GM18526 (cell line): ENCODE data around the gene E2F3.

ENCODE experiments used
- POLR2A ChIP-seq: IDR thresholded peaks from 3 replicates; pipeline ENCODE4 v1.6.1; 2011; ENCODE audit not compliant: insufficient read length; ENCODE audit errors: extremely low read depth

E2F3 gene

GRCh38 chr6:20379231-20379630 is 22.4 kb upstream of the E2F3 start:
- no peak for TF ChIP-seq POLR2A

GRCh38 chr6:20386218-20386617 is 15.5 kb upstream of the E2F3 start:
- TF ChIP-seq POLR2A = no peak

- no peak for TF ChIP-seq POLR2A
Measured at GRCh38 chr6:20389066-20389465, 12.6 kb upstream of the E2F3 start.

- no peak for TF ChIP-seq POLR2A
Measured at GRCh38 chr6:20393297-20393696, 8.4 kb upstream of the E2F3 start.

DNA sequence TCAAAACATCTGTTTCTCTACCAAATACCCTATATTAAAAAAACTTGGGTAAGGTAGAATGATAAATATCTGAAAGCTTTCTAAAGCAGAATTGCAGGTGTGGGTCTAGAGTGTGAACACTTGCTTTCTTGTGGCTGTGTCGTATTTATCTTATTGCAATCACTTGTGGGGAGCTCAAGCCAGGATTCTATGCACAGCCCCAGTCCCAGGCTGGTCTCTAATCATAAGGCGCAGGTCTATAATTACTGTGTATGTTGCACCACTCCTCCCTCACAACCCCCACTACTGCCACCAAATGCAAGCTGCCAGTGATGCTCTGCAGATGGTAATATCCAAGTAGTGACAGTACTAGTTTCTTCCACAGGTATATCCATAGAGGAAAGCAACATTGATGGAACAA is 2.2 kb upstream of the E2F3 start:
- no peak for TF ChIP-seq POLR2A

- no peak for TF ChIP-seq POLR2A
Measured at GRCh38 chr6:20400456-20401204, 1.0 kb upstream of the E2F3 start.

DNA sequence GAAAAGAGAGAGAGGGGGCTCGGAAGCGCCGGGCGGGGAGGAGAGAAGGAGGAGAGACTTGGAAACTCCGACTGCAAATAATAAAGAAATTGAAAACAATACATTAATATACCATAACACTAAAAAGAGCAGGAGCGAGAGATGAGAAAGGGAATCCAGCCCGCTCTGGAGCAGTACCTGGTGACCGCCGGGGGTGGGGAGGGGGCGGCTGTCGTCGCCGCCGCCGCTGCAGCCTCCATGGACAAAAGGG is 338 bp downstream of the E2F3 start:
- TF ChIP-seq POLR2A = no peak

DNA sequence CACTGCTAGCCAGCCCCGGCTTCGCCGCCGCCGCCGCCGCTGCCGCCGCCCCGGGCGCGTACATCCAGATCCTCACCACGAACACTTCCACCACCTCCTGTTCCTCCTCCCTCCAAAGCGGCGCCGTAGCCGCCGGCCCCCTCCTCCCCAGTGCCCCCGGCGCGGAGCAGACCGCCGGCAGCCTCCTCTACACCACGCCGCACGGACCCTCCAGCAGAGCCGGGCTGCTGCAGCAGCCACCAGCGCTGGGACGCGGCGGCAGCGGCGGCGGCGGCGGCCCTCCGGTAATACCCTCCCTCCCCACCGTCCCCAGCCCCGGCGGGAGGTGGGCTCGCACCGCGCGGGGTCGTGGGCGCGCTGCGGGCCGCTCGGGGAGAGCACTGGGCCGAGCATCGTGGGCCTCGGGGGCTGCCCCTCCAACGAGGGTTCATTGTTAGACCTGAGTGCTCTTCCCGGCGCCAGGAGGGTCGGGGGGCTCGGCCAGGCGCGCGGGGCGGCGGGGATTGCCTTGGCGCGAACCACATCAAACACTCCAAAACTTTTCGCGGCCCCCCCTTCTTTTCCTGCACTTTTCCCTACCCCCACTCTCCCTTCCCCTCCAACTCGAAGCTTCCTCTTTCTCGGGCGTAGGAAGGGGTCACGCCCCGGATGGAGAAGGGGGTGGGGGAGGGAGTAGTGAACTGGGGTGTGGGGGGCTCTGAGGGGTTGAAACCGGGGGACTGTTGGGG is 827 bp downstream of the E2F3 start:
- peak; percentile 22 for TF ChIP-seq POLR2A

DNA sequence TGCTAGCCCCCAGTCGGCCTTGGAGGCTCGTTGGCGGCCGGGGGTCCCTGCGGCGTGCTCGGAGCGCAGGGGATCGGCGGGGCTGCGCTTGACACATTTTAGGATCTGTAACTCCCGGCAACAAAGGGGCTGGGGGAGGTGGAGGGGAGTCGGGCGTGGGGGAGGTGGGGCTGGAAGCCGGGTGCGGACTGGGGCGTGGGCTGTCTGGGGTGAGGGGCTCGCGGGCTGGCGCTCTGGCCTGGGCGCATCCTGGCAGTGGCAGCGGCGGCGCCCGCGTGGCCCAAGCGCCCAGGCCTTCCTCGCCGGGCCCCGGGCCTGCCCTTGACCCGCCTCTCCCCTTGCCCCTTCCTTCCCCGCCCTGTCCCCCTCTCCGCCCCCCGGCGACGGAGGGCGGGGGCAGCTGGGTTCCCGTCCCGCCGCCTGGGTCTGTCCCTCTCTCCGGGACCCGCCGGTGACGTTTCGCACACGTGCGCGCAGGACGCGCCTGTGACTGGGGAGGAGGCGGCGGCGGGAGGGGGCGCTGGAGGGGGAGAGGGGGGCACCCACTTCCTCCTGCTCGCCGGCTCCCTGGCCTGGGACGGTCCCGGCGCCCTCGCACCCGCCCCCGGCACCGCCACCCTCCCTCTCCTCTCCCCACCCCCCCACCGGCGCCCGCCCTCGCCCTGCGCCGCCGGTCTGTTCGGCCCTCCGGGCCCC is 1.5 kb downstream of the E2F3 start:
- peak; percentile 70 for TF ChIP-seq POLR2A

GRCh38 chr6:20403766-20404640 is 2.3 kb downstream of the E2F3 start:
- no peak for TF ChIP-seq POLR2A

DNA sequence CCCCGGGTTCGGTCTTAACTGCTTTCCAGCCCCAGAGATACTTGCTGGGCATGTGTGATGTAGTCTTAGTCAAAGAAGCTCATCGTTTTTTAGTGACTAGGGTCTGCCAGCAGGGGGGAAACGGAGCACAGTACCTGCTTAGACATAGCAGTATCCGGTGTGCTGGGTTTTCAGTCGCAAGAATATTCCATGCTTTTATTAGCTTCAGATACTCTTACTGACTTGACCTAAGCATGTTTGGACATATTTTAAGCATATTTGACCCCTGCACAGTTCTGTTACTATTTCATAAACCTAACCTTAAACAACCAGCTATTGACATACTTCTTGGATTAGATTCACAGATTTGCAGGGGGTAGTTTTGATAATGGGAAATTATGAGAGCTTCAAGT is 3.0 kb downstream of the E2F3 start:
- no peak for TF ChIP-seq POLR2A

DNA sequence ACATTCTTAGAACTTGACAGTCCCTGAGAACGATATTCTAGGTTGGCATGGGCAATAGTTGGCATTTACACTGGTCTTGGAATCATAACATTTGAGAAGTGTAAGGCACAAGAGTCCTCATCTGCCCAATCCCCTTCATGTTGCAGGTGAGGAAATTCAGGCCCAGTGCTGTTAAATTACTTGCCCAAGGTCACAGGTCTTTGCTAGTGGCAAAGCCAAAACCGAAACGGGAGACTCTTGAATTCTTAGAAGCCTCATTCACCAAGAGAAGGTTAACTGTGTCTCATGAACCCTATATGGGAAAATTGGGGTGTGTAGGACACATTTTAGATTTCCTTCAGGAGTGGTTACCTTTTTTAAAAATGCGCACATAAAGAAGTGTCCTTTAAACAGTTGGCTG is 7.2 kb downstream of the E2F3 start:
- no peak for TF ChIP-seq POLR2A

DNA sequence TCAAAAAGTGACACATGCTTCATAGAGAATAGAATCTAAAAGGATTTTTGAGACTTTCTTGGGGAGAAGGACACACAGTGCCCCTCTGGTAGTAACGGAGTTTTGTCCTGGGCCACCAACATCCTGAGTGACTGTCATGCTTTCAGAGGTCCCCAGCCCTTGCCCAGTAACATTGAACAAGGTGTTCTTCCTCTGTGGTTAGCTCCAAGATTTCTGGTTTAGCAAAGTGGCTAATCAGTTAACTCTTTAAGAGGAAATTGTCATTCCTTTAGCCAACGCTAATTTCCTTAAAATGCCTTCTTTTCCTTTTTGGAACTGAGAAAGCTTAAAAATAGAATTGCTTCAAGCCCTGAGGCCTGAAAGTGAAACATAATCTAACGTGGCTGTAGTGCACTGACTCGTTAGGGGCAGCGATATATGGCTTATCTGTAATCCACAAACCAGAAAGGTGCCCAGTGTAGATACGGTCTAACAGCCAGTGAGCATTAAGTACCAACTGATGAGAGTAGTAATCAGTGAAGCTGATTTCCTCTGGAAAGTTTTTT is 7.8 kb downstream of the E2F3 start:
- TF ChIP-seq POLR2A = no peak

DNA sequence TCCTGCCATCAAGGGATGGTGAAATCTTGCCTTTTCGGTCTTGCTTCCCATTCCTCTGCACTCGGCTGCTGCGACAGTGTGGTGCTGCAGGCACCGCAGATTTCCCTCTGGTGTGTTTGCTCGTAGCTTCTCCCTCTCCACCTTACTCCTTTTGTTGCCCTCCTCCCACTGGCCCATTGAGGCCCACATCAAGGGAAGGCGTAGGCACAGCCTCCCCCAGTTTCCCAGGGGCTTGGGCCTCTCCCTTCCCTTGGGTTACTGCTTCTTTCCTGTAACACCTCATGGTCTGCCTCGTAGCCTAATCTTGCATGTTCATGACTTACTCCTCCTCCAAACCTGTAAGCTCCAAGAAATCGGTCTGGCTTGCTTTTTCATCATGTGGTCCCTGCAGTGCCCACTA is 9.9 kb downstream of the E2F3 start:
- TF ChIP-seq POLR2A = no peak
